Measurements from ENCODE around the gene RTN4RL2.

RTN4RL2 gene

DNA sequence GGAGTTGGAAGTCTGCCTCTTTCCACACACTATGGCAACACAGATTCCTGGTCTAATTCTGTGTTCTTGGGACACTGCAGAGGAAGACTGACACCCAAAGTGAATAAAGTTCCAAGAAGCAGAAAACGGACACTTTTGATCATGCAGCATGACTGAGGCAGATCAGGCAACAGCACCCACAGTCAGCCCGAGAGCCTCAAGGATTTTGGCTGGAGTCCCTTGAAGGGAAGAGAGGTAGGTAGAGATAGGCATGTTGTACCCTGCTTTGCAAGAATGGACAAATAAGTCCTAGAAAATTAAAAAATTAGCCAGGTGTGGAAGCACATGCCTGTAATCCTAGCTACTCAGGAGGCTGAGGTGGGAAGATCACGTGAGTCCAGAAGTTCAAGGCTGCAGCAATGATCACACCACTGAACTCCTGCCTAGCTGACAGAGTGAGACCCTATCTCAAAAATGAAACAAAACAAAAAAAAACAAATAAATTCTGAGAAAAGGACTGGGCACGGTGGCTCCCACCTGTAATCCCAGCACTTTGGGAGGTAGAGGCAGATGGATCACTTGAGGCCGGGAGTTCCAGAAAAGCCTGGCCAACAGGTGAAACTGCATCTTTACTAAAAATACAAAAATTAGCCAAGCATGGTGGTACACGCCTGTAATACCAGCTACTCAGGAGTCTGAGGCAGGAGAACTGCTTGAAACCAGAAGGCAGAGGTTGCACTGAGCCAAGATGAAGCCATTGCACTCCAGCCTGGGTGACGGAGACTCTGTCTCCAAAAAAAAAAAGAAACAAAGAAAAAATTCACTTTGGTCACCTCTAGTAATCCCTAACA, 48.2 kb downstream of the RTN4RL2 start:
- Mint-ChIP-seq H3K27me3 (no peaks in the 10 kb centered on the region), H3K4me1 (ENCODE audit: low read depth) (peaks cover 25% of the 10 kb centered on the region), H3K36me3 (peaks cover 3% of the 10 kb centered on the region), H3K27ac (no peak overlapping the region), H3K4me3 (no peak overlapping the region), H3K9me3 (ENCODE audit: low read depth) (no peaks in the 10 kb centered on the region)

DNA sequence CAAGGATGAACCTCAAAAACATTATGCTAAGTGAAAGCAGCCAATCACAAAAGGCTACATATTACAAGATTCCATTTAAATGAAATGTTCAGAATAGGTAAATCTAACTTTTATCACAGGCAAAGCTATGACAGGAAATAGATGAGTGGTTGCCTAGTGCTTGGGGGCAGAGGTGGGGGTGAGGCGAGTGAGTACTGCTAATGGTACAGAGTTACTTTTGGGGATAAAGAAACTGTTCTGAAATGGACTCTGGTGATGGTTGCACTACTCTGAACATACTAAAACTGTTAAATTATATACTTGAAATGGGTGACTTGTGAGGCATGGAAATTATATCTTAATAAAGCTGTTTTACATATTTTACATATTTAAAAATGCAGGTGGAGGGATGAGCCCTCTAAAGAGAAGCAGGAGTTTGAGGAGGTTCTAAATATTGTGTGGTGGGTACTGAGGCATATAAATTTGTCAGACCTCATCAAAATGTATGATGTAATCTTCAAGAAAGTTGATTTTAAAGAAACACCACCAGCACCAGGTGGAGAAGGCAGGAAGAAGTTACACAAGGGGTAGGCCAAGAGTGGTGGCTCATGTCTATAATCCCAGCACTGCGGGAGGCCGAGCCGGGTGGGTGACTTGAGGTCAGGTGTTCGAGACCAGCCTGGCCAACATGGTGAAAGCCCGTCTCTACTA, 51.6 kb downstream of the RTN4RL2 start:
- H3K27me3 Mint-ChIP-seq: no peaks in the 10 kb centered on the region
- no peaks in the 10 kb centered on the region for H3K36me3 Mint-ChIP-seq
- no peaks in the 10 kb centered on the region for H3K9me3 Mint-ChIP-seq (ENCODE audit: low read depth)
- H3K4me3 Mint-ChIP-seq: peak overlapping the region; percentile 57
- H3K27ac Mint-ChIP-seq: peak overlapping the region; percentile 78
- peaks cover 36% of the 10 kb centered on the region for H3K4me1 Mint-ChIP-seq (ENCODE audit: low read depth)

GRCh38 chr11:57512646-57513451, 52.5 kb downstream of the RTN4RL2 start:
- Mint-ChIP-seq H3K9me3 (ENCODE audit: low read depth) (no peaks in the 10 kb centered on the region), H3K4me3 (peak overlapping the region; percentile 96), H3K4me1 (ENCODE audit: low read depth) (peaks cover 36% of the 10 kb centered on the region), H3K27me3 (no peaks in the 10 kb centered on the region), H3K27ac (peak overlapping the region; percentile 78), H3K36me3 (no peaks in the 10 kb centered on the region)

DNA sequence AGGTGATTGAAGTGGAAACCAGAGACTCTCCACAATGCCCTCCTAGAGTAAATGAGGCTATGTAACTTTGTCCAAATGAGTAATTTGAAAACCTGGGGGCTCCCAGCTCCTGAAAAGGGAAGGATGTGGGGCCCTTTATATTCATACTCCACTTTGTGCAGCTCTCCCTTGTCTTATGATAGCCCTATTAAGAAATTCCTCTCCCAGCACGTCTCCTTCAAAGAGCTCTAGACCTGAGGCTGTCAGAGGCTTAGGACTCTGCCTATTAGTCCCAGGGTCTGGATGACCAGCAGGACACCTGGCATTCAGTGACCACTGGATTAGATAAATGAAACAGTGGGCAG, 53.1 kb downstream of the RTN4RL2 start:
- Mint-ChIP-seq H3K27ac (peak overlapping the region; percentile 84), H3K27me3 (no peaks in the 10 kb centered on the region), H3K4me3 (peak overlapping the region; percentile 96), H3K36me3 (no peaks in the 10 kb centered on the region), H3K9me3 (ENCODE audit: low read depth) (no peaks in the 10 kb centered on the region), H3K4me1 (ENCODE audit: low read depth) (peaks cover 36% of the 10 kb centered on the region)

DNA sequence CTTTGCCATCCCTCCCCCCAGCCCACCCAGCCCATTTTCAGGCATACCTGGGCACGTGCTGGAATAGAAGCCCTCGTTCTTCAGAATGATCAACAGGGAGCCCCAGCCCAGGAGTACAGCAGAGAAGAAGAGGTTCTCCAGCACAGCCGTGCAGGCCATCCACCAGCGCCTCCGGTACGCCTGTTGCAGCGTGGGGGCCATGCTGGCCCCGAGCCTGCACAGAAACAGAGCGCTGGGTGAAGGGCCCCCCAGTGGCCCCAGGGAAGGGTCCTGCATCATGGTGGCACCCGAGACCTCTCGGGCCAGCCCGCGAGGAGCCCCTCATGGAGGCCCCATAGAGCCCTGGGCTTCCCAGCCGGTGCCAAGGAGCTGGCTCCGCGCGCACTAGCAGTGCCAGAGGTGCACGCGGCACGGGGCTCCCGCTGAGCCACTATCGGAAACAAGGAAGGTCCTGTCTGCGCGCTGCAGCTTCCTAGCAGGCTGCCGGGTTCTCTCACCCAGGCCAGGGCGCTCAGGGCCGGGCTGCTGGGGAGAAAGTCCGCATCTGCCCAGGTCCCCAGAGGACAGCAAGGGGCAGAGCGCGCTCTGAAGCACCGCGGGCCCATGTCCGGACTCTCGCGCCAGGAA, 53.7 kb downstream of the RTN4RL2 start:
- Mint-ChIP-seq H3K27me3 (no peaks in the 10 kb centered on the region), H3K36me3 (no peaks in the 10 kb centered on the region), H3K4me3 (peak overlapping the region; percentile 96), H3K9me3 (ENCODE audit: low read depth) (no peaks in the 10 kb centered on the region), H3K27ac (peak overlapping the region; percentile 84), H3K4me1 (ENCODE audit: low read depth) (peaks cover 36% of the 10 kb centered on the region)

DNA sequence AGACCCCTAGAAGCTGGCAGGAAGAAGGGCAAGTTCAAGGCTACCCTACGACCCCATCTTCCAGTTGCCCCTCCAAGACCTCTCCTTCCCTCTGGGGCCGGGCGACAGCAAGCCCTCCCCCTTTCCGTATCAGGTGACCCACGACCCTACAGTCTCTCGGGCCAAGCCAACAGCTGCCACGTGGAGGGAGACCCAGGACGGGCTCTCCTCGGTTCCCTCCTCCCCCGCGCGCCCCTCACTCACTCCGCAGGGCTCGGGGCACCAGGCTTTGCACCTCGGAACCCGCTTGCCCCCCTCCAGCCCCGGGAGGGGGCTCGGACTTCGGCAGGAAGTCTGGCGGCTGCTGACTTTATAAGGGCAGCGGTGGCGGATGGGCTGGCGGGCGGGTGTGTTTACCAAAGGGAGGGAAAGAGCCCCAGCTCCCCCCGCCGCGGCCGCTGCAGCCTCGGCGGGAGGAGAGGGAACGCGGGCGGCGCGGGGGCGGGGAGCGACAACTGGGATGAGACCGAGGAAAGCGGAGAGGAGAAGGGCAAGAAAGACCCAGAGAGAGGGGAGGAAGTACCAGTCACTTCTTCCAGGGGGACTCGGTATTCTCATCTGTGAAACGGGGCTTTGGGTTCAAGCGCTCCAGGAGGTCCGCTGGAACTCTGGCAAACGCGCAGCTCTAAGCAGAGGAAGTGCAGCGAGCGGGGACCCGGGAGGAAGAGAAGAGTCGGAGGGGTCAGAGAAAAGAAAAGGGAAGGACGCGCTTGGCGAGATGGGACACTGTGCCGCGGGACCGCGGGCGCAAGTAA, 54.4 kb downstream of the RTN4RL2 start:
- H3K4me1 Mint-ChIP-seq (ENCODE audit: low read depth): peaks cover 35% of the 10 kb centered on the region
- no peaks in the 10 kb centered on the region for H3K36me3 Mint-ChIP-seq
- peak overlapping the region; percentile 96 for H3K4me3 Mint-ChIP-seq
- no peaks in the 10 kb centered on the region for H3K9me3 Mint-ChIP-seq (ENCODE audit: low read depth)
- peak overlapping the region; percentile 92 for H3K27ac Mint-ChIP-seq
- no peaks in the 10 kb centered on the region for H3K27me3 Mint-ChIP-seq

DNA sequence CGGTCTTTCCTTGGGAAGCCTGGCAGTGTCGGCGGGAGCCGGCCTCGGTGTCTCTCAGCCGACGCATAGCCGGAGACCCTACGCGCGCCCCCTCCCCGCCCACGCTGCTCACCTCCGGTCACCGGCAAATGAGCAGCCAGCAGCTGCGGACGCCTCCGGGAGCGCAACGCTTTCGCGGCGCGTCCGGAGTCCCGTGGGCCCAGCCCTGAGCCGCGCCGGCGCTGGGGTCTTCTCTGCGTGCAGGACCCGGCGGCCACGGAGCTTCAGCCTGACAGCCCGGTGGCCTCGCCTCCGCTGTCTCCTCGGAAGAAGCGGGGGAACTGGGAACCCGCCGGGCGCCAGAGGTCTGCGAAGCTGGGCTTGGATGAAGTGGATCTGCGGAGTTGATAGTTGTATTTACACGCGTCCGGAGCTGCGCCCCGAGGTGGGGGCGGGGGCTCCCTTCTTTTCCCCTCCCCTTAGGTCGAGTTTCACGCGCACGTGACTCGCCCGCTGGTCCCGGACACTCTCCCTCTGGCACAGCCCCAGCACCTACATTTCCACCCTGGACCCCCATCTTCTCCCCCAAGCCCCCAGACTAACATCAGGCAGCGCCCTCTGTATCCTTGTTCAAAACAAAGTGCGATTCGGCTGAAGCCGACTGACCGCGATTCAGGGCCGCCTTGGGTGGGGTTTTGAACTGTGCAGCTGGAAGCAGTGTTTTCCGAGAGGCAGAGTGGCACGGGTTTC, 55.2 kb downstream of the RTN4RL2 start, which contains the start of gene SLC43A1:
Gene SLC43A1, minus strand, starts transcription at position 371 of the 729 bp plus-strand sequence. CDS start 1,591 bp downstream, outside the sequence.
- H3K4me1 Mint-ChIP-seq (ENCODE audit: low read depth): peaks cover 33% of the 10 kb centered on the region
- no peaks in the 10 kb centered on the region for H3K9me3 Mint-ChIP-seq (ENCODE audit: low read depth)
- no peaks in the 10 kb centered on the region for H3K36me3 Mint-ChIP-seq
- peak within 1 kb of the TSS; percentile 96 for H3K4me3 Mint-ChIP-seq
- peak within 1 kb of the TSS; percentile 92 for H3K27ac Mint-ChIP-seq
- no peaks in the 10 kb centered on the region for H3K27me3 Mint-ChIP-seq

DNA sequence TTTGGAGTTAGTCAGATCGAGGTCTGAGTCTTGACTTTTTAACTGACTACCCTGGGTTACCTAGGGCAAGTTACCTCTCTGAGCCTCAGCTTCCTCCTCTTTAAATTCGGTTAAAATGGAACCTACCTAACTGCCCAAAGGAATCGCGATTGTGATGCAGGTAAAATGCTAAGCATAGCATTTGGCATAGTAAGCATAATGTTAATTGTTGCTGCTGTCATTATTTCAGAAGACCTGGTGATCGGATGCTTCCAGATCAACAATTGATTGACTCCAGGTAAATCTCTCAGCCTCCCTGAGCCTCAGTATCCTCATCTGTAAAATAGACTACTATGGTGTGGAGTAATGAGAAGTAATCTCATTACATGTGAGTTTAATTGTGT, 55.7 kb downstream of the RTN4RL2 start:
- Mint-ChIP-seq H3K4me3 (peak overlapping the region; percentile 95), H3K27me3 (no peaks in the 10 kb centered on the region), H3K9me3 (ENCODE audit: low read depth) (no peaks in the 10 kb centered on the region), H3K4me1 (ENCODE audit: low read depth) (peaks cover 33% of the 10 kb centered on the region), H3K36me3 (no peaks in the 10 kb centered on the region), H3K27ac (peak overlapping the region; percentile 75)

DNA sequence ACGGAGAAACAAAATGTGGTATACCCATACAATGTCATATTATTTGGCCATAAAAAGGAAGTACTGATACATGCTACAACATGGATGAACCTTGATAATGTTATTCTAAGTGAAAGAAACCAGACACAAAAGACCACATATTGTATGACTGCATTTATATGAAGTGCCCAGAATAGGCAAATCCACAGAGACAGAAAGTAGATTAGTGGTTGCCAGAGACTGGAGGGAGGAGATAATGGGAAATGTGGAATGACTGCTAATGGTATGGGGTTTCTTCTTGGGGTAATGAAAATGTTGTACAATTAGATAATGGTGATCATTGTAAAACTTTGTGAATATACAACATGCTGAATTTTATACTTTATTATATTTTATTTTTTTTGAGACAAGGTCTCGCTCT, 60.8 kb downstream of the RTN4RL2 start:
- Mint-ChIP-seq H3K4me1 (ENCODE audit: low read depth) (peaks cover 2% of the 10 kb centered on the region), H3K27ac (no peak overlapping the region), H3K36me3 (no peaks in the 10 kb centered on the region), H3K9me3 (ENCODE audit: low read depth) (no peaks in the 10 kb centered on the region), H3K27me3 (no peaks in the 10 kb centered on the region), H3K4me3 (no peak overlapping the region)

- Mint-ChIP-seq H3K36me3 (peaks cover 8% of the 10 kb centered on the region), H3K4me3 (no peak overlapping the region), H3K9me3 (ENCODE audit: low read depth) (no peaks in the 10 kb centered on the region), H3K27me3 (no peaks in the 10 kb centered on the region), H3K27ac (no peak overlapping the region), H3K4me1 (ENCODE audit: low read depth) (peaks cover 14% of the 10 kb centered on the region)
Observed at GRCh38 chr11:57523419-57523818, 63.1 kb downstream of the RTN4RL2 start.

Measured in activated naive CD8-positive, alpha-beta T cell (primary cell).